SU-DHL-6 (cell line): ENCODE measurements around the gene CFAP45.

Experiments used
- H2AFZ ChIP-seq: fragments of 200-600 bp; sonication (generic); 2 replicates; pipeline ENCODE4 v1.6.1; 2014; ENCODE audit warnings: low read depth, mild to moderate bottlenecking, moderate library complexity, mixed read lengths, antibody characterized with exemption, low read length; ENCODE audit not compliant: severe bottlenecking
- H3F3A ChIP-seq: fragments of 200-600 bp; shearing (Covaris generic); 2 replicates; pipeline ENCODE4 v1.6.0; 2016; ENCODE audit warnings: antibody characterized with exemption, mild to moderate bottlenecking; ENCODE audit not compliant: insufficient read depth
- H3K27ac ChIP-seq: fragments of 200-600 bp; sonication (generic); 2 replicates; pipeline ENCODE4 v1.5.1; 2016; ENCODE audit warnings: low read depth, mild to moderate bottlenecking, low read length, moderate library complexity, mixed read lengths
- H3K27me3 ChIP-seq: fragments of 200-600 bp; sonication (generic), shearing (Covaris generic); 2 replicates; pipeline ENCODE4 v1.6.0; 2014; ENCODE audit warnings: mild to moderate bottlenecking, low read length
- H3K36me3 ChIP-seq: fragments of 200-600 bp; sonication (generic); 2 replicates; pipeline ENCODE4 v1.6.1; 2014; ENCODE audit warnings: mild to moderate bottlenecking, low read length, mixed read lengths
- H3K4me2 ChIP-seq: fragments of 300-600, 200-600 bp; shearing (Covaris generic), sonication (generic); 2 replicates; pipeline ENCODE4 v1.6.0; 2014; ENCODE audit warnings: low read length, low read depth, mild to moderate bottlenecking; ENCODE audit not compliant: poor library complexity, severe bottlenecking
- H3K4me3 ChIP-seq: fragments of 200-600 bp; sonication (generic); 2 replicates; pipeline ENCODE4 v1.5.1; 2014; ENCODE audit warnings: antibody characterized with exemption, low read length, mild to moderate bottlenecking, mixed read lengths; ENCODE audit not compliant: insufficient read depth, poor library complexity, severe bottlenecking
- H3K79me2 ChIP-seq: fragments of 200-600 bp; sonication (generic); 2 replicates; pipeline ENCODE4 v1.6.1; 2014; ENCODE audit warnings: mild to moderate bottlenecking, low read length, moderate library complexity; ENCODE audit not compliant: insufficient read depth
- H3K9ac ChIP-seq: fragments of 200-600 bp; sonication (generic); 2 replicates; pipeline ENCODE4 v1.7.0; 2014; ENCODE audit warnings: mild to moderate bottlenecking, low read length
- H3K9me2 ChIP-seq: fragments of 200-600 bp; sonication (generic); replicated peaks from 2 replicates; pipeline ENCODE4 v1.6.1; 2014; ENCODE audit warnings: low read length; ENCODE audit not compliant: insufficient read depth
- H3K9me3 ChIP-seq: fragments of 200-600 bp; sonication (generic); 2 replicates; pipeline ENCODE4 v1.6.1; 2014; ENCODE audit warnings: low read length, mixed read lengths; ENCODE audit not compliant: insufficient read depth
- H4K20me1 ChIP-seq: fragments of 200-600 bp; sonication (generic); 2 replicates; pipeline ENCODE4 v1.6.1; 2014; ENCODE audit warnings: low read depth, mild to moderate bottlenecking, antibody characterized with exemption, low read length, moderate library complexity, mixed read lengths
- CTCF ChIP-seq: fragments of 200-600 bp; sonication (generic); IDR thresholded peaks from one replicate; pipeline ENCODE4 v1.5.1; 2017; ENCODE audit warnings: antibody characterized with exemption, mild to moderate bottlenecking, low read length, moderate library complexity; ENCODE audit not compliant: insufficient read depth, poor library complexity, severe bottlenecking
- EZH2phosphoT487 ChIP-seq: fragments of 200-600 bp; sonication (generic), shearing (Covaris generic); conservative IDR thresholded peaks from 2 replicates; pipeline ENCODE4 v1.6.1; 2018; ENCODE audit warnings: mild to moderate bottlenecking, antibody characterized with exemption, low read length, moderate library complexity, mixed read lengths

The CFAP45 gene

DNA sequence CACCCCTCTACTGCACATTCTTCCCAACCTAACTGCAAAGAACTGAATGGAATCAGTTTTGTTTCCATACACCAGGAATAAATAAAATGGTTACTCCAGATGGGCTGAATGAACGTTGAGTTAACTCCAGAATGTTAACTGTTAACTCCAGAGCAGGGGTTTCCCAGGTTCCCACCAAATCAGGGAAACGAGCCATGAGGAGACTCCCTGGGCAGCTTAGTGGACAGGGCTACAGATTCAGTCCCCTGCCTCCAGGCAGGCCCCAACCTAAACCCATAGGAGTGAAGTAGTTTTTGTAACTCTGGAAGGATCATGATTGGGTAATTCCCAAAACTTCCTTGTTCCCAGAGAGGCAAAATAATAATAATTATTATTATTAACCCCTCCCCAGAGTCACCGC, 51.6 kb downstream of the CFAP45 start:
- H3K79me2 ChIP-seq, result no peaks in the 10 kb centered on the region
- no peaks in the 10 kb centered on the region for H3F3A ChIP-seq
- H3K9me3 ChIP-seq, result no peaks in the 10 kb centered on the region
- no peaks in the 10 kb centered on the region for H3K27me3 ChIP-seq
- no peaks in the 10 kb centered on the region for H3K9me2 ChIP-seq
- no peak overlapping the region for H3K4me3 ChIP-seq
- no peak overlapping the region for H3K9ac ChIP-seq
- no peak overlapping the region for H2AFZ ChIP-seq
- H3K27ac ChIP-seq, result no peak overlapping the region
- H3K4me2 ChIP-seq, result no peak overlapping the region
- H4K20me1 ChIP-seq, result no peaks in the 10 kb centered on the region
- TF ChIP-seq EZH2phosphoT487, result no peak
- TF ChIP-seq CTCF, result no peak
- H3K36me3 ChIP-seq, result no peaks in the 10 kb centered on the region

DNA sequence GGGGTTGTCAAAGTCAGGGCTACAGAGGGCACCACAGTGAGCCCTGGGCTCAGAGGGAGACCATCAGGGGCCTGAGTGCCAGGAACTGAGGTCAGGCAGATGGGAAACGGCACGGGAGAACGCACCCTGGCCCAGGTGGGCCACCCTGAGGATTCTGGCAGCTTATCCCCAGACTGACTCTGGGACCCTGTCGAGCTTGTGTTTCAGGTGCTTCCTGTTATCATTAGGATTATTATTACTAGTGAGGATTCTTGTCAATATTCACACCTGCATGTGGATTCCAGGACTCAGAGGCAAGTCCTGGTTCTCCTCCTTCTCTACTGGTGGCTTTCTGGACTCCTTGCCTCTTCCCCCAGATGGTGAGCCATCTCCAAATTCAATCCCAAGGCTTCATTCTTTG, 52.7 kb downstream of the CFAP45 start:
- H3K36me3 ChIP-seq, result no peaks in the 10 kb centered on the region
- no peak overlapping the region for H3K4me2 ChIP-seq
- H3K9me3 ChIP-seq, result no peaks in the 10 kb centered on the region
- no peak for TF ChIP-seq CTCF
- no peak for TF ChIP-seq EZH2phosphoT487
- H3K27ac ChIP-seq, result no peak overlapping the region
- H3K79me2 ChIP-seq, result no peaks in the 10 kb centered on the region
- H3K4me3 ChIP-seq, result no peak overlapping the region
- H3K9ac ChIP-seq, result no peak overlapping the region
- no peak overlapping the region for H2AFZ ChIP-seq
- H3K27me3 ChIP-seq, result no peaks in the 10 kb centered on the region
- no peaks in the 10 kb centered on the region for H3K9me2 ChIP-seq
- H3F3A ChIP-seq, result no peaks in the 10 kb centered on the region
- H4K20me1 ChIP-seq, result no peaks in the 10 kb centered on the region

DNA sequence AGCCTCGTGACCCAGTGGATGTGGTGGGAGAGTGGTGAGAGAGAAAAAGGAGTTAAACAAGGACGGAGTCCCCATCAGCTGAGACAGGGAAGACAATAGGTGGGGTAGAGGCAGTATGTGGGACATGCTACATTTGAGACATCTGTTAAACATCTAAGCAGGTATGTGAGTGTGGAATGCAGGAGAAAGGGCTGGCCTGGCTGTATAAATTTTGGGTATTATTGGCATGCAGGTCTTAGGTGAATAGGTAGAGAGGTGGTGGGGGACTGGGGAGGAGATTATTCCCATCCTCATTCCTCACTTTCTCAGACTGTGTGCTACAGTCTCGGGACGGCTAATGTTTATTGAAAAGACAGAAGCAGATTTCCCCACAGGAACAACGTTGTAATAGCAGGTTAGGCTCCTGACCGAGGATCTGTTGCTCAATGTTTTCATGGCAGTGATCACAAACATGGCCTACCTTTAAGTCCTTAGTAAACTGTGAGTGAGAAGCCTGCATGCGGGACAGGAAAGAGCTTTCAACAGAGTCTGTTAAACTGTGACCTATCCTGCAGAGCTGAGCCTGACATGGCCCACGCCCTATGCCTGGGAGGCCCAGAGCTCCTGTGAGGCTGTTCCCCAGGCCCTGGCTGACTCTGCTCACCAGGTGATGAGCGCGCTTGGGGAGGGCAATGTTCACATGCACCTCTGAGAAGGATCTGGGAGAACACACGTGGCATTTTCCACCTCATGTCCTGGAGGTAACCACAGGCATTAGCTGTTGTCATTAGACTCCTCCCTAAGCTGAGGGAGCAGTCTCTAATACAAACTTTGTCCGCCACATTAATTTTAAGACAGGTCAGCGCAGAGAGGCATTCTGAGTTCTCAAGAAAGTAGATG, 54.0 kb downstream of the CFAP45 start:
- TF ChIP-seq EZH2phosphoT487 (no peak), CTCF (no peak)
- no peaks in the 10 kb centered on the region for H3K9me3 ChIP-seq
- H3K4me3 ChIP-seq, result no peak overlapping the region
- no peaks in the 10 kb centered on the region for H3F3A ChIP-seq
- no peaks in the 10 kb centered on the region for H3K36me3 ChIP-seq
- no peaks in the 10 kb centered on the region for H3K79me2 ChIP-seq
- H3K9me2 ChIP-seq, result no peaks in the 10 kb centered on the region
- H3K4me2 ChIP-seq, result no peak overlapping the region
- H4K20me1 ChIP-seq, result no peaks in the 10 kb centered on the region
- no peaks in the 10 kb centered on the region for H3K27me3 ChIP-seq
- no peak overlapping the region for H3K9ac ChIP-seq
- H3K27ac ChIP-seq, result no peak overlapping the region
- H2AFZ ChIP-seq, result no peak overlapping the region
